GM21737 (cell line): ENCODE data around the gene KASH5.
"Not testable (repeated sequence)": the region's sequence is repeated elsewhere in the genome, so short reads cannot be mapped to it uniquely, and the experiment has no call there.

Source experiments
- ATAC-seq: cut with Tn5 transposase; IDR thresholded peaks from one replicate; pipeline ENCODE4 v1.9.1; 2021; ENCODE audit warnings: mild to moderate bottlenecking, moderate library complexity; ENCODE audit not compliant: unreplicated experiment

Gene KASH5

GRCh38 chr19:49453757-49454240 is 65.8 kb downstream of the KASH5 start:
- no peak for ATAC-seq

- no peak for ATAC-seq
Observed at GRCh38 chr19:49455773-49456172, 67.7 kb downstream of the KASH5 start.

DNA sequence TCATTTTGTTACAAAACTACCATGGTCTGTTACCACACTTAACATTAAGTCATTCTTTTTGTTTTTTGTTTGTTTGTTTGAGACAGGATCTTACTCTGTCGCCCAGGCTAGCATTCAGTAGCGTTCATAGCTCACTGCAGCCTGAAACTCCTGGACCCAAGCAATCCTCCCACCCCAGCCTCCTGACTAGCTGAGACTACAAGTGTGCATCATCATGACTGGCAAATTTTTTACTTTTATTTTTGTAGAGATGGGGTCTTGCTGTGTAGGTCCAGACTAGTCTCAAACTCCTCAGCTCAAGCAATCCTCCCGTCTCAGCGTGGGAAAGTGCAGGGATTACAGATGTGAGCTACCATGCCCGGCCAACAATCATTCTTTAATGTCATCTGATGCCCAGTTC is 68.3 kb downstream of the KASH5 start:
- no peak for ATAC-seq

- no peak for ATAC-seq
Observed at GRCh38 chr19:49458567-49458903, 70.5 kb downstream of the KASH5 start.

DNA sequence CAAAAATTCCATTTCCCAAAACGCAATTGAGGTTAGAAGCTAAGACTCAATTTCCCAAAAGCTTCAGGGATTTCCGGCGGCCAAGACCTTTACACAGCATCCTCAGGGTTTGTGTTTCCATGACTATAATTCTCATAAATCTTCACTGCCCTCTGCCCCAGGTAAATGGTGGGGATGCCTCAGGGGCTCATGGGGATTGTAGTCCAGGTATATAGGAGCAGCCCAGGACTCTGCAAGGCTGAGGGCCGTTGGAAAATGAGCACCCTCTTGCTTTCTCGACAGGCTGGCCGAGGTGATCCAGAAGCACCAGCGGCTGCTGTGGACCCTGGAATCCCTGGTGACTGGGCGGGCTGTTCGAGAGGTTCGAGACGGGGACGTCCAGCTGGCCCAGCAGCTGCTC is 71.3 kb downstream of the KASH5 start:
- no peak for ATAC-seq

DNA sequence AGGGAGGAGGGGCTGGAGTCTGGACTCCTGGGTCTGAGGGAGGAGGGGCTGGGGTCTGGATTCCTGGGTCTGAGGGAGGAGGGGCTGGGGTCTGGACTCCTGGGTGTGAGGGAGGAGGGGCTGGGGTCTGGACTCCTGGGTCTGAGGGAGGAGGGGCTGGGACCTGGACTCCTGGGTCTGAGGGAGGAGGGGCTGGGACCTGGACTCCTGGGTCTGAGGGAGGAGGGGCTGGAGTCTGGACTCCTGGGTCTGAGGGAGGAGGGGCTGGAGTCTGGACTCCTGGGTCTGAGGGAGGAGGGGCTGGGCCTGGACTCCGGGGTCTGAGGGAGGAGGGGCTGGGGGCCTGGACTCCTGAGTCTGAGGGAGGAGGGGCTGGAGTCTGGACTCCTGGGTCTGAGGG is 73.1 kb downstream of the KASH5 start:
- not testable (repeated sequence) for ATAC-seq

DNA sequence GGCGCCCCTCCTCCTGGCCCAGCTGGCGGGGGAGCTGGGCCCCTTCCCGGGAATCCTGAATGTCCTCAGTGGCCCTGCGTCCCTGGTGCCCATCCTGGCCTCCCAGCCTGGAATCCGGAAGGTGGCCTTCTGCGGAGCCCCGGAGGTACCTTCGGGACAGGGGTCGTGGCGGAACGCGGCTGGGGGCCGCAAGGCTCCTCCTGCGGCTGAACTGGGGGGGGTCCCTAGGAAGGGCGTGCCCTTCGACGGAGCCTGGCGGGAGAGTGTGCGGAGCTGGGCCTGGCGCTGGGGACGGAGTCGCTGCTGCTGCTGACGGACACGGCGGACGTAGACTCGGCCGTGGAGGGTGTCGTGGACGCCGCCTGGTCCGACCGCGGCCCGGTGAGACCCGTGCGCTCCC is 73.6 kb downstream of the KASH5 start:
- ATAC-seq = no peak

DNA sequence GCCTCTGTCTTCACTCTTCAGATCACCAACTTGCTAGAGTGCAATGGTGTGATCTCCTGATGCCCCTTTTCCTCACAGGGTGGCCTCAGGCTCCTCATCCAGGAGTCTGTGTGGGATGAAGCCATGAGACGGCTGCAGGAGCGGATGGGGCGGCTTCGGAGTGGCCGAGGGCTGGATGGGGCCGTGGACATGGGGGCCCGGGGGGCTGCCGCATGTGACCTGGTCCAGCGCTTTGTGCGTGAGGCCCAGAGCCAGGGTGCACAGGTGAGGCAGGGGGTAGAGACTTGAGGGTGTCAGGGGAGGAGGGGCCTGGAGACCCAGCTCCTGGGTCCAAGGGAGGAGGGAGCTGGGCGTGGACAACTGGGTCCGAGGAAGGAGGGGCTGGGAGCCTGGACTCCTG is 74.4 kb downstream of the KASH5 start:
- ATAC-seq = no peak

DNA sequence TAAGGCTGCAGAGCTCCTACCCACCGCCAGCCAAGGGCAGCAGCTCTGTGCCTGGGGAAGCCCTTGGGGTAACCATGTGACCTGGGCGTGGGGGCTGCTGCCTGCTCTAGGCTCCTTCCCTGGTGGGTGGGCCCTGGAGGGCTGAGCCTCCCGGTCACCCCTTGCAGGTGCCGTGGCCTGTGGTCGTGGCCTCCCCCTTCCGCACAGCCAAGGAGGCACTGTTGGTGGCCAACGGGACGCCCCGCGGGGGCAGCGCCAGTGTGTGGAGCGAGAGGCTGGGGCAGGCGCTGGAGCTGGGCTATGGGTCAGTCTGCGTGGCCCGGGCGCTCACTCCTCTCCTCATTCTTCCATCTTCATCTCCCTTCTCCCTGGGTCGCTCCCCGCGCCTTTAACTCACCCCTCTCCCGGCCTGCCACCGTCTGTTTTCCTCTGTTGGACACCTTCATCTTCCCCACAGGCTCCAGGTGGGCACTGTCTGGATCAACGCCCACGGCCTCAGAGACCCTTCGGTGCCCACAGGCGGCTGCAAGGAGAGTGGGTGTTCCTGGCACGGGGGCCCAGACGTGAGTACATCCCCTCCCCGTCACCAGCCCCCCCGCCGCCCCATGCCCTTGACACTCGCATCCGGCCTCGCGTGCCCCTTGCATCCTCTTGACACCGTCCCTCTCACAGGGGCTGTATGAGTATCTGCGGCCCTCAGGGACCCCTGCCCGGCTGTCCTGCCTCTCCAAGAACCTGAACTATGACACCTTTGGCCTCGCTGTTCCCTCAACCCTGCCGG is 76.1 kb downstream of the KASH5 start:
- ATAC-seq = no peak

GRCh38 chr19:49465371-49465770 is 77.3 kb downstream of the KASH5 start:
- no peak for ATAC-seq
